NT2/D1 (cell line): Measurements from ENCODE around the gene PRPS1.

Experiments used
- DNase-seq: peaks from one replicate; pipeline ENCODE4 v3.0.0-alpha.2; 2011; ENCODE audit warnings: low read depth, low spot score
- H3K27me3 ChIP-seq: 2 replicates; pipeline ENCODE4 v1.6.0; 2011; ENCODE audit warnings: mild to moderate bottlenecking; ENCODE audit not compliant: insufficient read length, insufficient read depth
- H3K36me3 ChIP-seq: 2 replicates; pipeline ENCODE4 v1.6.1; 2011; ENCODE audit warnings: mild to moderate bottlenecking, low read length, mixed read lengths; ENCODE audit not compliant: insufficient read depth, insufficient read length
- H3K4me1 ChIP-seq: 2 replicates; pipeline ENCODE4 v1.5.1; 2011; ENCODE audit not compliant: insufficient read depth, insufficient read length
- H3K4me3 ChIP-seq: 2 replicates; pipeline ENCODE4 v1.5.1; 2011; ENCODE audit warnings: low read depth; ENCODE audit not compliant: insufficient read length
- H3K9ac ChIP-seq: 2 replicates; pipeline ENCODE4 v1.6.0; 2011; ENCODE audit warnings: low read depth; ENCODE audit not compliant: insufficient read length
- H3K9me3 ChIP-seq: 2 replicates; pipeline ENCODE4 v1.5.1; 2011; ENCODE audit warnings: mild to moderate bottlenecking, low read length; ENCODE audit not compliant: insufficient read depth
- SUZ12 ChIP-seq: IDR thresholded peaks from 2 replicates; pipeline ENCODE4 v1.6.1; 2011; ENCODE audit not compliant: insufficient read length, insufficient read depth; ENCODE audit errors: extremely low read depth
- YY1 ChIP-seq: IDR thresholded peaks from 2 replicates; pipeline ENCODE4 v1.6.1; 2011; ENCODE audit not compliant: insufficient read length, insufficient read depth
- ZNF274 ChIP-seq: IDR thresholded peaks from 2 replicates; pipeline ENCODE4 v1.6.1; 2011; ENCODE audit warnings: mild to moderate bottlenecking, low read depth, low read length

PRPS1 gene

DNA sequence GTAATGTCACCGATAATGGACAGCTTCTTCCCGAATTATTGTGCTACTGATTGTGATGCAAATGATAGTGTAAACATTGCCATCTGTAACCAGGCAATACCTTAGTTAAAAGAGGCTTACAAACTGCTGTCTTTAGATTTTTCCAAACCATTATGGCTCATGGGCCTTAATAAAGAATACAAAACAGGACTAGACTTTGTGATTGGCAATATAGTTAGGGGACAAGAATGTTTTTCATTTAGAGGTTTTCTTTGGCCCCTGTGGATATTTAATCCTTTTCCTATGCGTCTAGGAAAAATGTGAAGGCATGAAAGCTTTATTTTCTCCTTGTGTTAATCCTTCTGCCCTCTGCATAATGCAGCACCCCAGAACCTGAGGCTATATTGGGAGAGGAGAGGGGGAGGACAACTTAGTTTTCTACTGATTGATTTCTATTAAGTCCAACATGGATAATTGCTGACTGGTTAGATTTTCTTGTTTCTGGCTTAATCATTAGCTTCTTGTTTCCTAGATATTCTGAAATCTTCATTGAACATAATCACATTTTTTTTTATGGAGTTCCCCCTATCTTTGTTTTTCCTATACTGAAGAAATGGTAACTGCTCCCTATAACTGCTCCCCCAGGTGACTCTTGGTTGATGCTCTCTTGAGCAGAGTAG is 1.9 kb downstream of the PRPS1 start:
- Histone ChIP-seq H3K4me1 (peaks cover 2% of the 10 kb centered on the region), H3K9ac (peak overlapping the region; percentile 91), H3K36me3 (peaks cover 13% of the 10 kb centered on the region), H3K4me3 (peak overlapping the region; percentile 84), H3K27me3 (no peaks in the 10 kb centered on the region), H3K9me3 (no peaks in the 10 kb centered on the region)
- TF ChIP-seq SUZ12 (no peak), ZNF274 (no peak), YY1 (no peak)
- DNase-seq: no peak

DNA sequence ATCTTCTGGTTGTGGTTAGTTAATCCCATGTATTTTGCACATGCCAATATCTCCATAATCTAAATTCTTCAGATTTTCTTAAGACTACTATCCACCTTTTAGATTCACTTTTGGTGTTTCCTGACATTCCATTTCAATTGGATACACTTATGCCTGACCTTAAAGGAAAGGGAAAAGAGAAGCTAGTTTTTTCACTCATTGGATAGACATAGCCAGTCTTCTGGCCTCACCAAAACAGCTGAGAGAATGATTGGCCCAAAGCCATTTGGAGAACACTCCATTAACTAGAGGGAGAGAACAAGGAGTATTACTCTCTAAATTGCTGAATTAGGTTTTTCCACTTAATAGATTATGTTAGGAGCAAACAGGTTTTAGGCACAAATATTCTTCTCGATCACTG is 4.0 kb downstream of the PRPS1 start:
- Histone ChIP-seq H3K27me3 (no peaks in the 10 kb centered on the region), H3K36me3 (peaks cover 13% of the 10 kb centered on the region), H3K4me3 (no peak overlapping the region), H3K4me1 (no peaks in the 10 kb centered on the region), H3K9ac (no peak overlapping the region), H3K9me3 (no peaks in the 10 kb centered on the region)
- TF ChIP-seq YY1: no peak
- TF ChIP-seq SUZ12: no peak
- no peak for TF ChIP-seq ZNF274
- no peak for DNase-seq

DNA sequence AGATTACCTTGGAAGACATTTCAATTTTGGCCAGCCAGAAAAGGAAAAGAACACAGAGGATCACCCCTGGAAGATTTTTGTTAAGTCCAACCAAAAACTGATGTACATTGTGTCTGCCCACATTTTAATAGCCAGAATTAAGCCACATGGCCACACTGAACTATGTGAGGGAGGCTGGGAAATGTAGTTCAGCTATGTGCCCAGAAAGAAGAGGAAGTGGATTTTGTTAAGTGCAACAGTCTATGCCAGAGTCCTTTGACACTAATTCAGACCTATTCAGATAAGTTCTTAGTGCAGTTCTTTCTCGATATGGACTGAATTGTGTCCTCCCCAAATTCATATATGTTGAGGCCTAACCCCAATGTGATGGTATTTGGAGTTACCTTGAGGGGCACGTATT is 18.4 kb downstream of the PRPS1 start:
- no peak for DNase-seq
- no peaks in the 10 kb centered on the region for H3K4me1 ChIP-seq
- no peak overlapping the region for H3K9ac ChIP-seq
- no peak for TF ChIP-seq SUZ12
- no peak for TF ChIP-seq YY1
- TF ChIP-seq ZNF274: no peak
- H3K27me3 ChIP-seq: no peaks in the 10 kb centered on the region
- no peak overlapping the region for H3K4me3 ChIP-seq
- peaks cover 84% of the 10 kb centered on the region for H3K36me3 ChIP-seq
- H3K9me3 ChIP-seq: no peaks in the 10 kb centered on the region

DNA sequence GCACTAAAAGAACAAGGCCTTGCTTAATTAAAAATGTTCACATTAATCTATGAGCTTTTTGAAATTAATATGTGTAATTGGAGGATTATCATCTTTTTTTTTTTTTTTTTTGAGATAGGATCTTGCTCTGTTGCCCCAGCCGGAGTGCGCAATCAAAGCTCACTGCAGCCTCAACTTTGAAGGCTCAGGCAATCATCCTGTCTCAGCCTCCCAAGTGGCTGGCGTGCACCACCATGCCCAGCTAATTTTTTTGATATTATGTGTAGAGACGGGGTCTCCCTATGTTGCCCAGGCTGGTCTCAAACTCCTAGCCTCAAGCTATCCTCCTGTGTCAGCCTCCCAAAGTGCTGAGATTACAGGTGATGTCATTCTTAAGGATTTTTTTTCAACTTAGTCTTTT is 20.0 kb downstream of the PRPS1 start:
- H3K9me3 ChIP-seq: no peaks in the 10 kb centered on the region
- no peak for DNase-seq
- H3K27me3 ChIP-seq: no peaks in the 10 kb centered on the region
- H3K36me3 ChIP-seq: peaks cover 79% of the 10 kb centered on the region
- TF ChIP-seq ZNF274: no peak
- TF ChIP-seq YY1: no peak
- TF ChIP-seq SUZ12: no peak
- no peak overlapping the region for H3K9ac ChIP-seq
- H3K4me3 ChIP-seq: no peak overlapping the region
- peaks cover 3% of the 10 kb centered on the region for H3K4me1 ChIP-seq

DNA sequence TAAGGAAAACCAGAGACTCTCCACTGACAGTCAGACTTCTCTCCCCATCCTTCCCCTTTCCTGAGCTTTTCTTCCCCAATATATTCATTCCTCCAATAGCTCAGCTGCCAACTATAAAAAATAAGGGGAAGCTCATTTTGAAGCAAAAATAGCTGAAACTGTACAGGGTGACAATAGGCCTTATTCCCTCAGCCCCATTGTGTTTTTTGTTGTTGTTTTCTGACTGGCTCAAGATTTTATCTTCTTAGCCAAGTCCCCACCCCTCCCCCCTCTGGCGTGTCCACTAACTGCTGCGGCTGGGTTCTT is 26.2 kb downstream of the PRPS1 start:
- Histone ChIP-seq H3K4me1 (peaks cover 7% of the 10 kb centered on the region), H3K27me3 (no peaks in the 10 kb centered on the region), H3K9me3 (no peaks in the 10 kb centered on the region), H3K4me3 (no peak overlapping the region), H3K9ac (no peak overlapping the region), H3K36me3 (peaks cover 25% of the 10 kb centered on the region)
- no peak for DNase-seq
- no peak for TF ChIP-seq ZNF274
- TF ChIP-seq SUZ12: no peak
- no peak for TF ChIP-seq YY1

DNA sequence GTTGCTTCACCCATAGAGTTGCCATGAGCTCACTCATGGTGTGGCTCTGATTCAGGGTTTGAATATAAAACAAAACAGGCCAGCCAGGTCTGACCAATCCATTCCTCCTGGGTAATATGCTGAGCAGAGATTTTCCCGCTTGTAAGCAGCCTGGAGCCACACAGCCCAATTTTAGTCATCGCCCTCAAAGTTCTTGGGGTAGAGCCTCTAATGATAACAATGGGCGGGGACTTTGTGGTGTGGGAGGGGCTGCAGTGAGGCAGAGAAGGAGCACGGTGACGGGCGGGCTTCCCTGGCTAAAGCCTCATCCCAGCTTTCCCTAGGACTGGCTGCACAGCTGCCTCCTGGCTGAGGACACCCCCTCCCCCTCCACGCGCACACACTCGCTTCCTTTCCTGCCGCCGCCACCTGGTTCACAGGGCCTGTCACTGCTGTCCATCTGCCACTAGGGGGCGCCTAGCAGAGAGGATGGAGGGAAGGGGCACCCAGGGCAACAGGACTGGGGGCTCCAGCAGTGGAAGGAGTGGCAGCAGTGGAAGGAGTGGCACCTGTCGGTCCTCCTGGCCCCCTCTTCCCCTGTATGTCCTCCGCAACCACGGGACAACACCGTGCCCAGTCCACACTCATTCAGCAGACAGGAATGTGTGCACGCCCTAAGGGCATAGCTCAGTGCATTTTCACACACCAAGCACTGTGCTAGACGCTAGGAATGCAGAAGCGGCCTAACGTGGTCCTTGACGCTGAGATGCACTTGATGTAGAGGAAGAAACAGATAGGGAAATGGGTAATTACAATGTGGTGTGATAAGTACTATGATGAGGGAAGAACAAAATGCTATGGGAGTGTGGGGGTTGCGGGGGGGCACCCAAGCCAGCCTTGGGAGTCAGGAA is 26.8 kb downstream of the PRPS1 start:
- Histone ChIP-seq H3K36me3 (peaks cover 19% of the 10 kb centered on the region), H3K4me1 (peaks cover 7% of the 10 kb centered on the region), H3K27me3 (no peaks in the 10 kb centered on the region), H3K9me3 (no peaks in the 10 kb centered on the region), H3K9ac (no peak overlapping the region), H3K4me3 (no peak overlapping the region)
- DNase-seq: peak; percentile 71
- TF ChIP-seq ZNF274 (no peak), SUZ12 (no peak), YY1 (no peak)

DNA sequence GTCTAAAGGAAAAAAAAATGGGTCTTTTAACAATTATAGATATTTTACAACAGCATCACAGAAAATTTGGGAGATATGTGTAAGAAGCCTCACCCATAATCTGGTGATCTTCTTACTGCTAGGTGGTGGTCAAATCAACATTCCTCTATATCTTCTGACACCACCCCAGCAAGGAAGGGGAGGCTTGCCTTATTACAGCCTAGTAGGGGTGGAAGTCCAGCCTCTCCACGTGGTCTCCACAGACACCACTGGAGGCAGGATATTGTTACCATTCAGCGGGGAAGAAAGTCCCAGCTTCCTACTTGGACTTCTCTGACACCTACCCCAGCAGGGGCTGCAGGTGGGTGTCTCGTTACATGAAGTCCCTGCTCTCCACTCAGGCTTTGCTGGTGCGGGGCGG is 28.7 kb downstream of the PRPS1 start:
- Histone ChIP-seq H3K9me3 (no peaks in the 10 kb centered on the region), H3K36me3 (peaks cover 10% of the 10 kb centered on the region), H3K4me1 (peaks cover 7% of the 10 kb centered on the region), H3K9ac (no peak overlapping the region), H3K4me3 (no peak overlapping the region), H3K27me3 (no peaks in the 10 kb centered on the region)
- TF ChIP-seq ZNF274 (no peak), SUZ12 (no peak), YY1 (no peak)
- DNase-seq: no peak
